HG03039 (cell line): ENCODE data around the gene METTL24.

Experiments used
- ATAC-seq: cut with Tn5 transposase; IDR thresholded peaks from one replicate; pipeline ENCODE4 v1.9.1; 2021; ENCODE audit warnings: mild to moderate bottlenecking, moderate library complexity; ENCODE audit not compliant: unreplicated experiment

The METTL24 gene

DNA sequence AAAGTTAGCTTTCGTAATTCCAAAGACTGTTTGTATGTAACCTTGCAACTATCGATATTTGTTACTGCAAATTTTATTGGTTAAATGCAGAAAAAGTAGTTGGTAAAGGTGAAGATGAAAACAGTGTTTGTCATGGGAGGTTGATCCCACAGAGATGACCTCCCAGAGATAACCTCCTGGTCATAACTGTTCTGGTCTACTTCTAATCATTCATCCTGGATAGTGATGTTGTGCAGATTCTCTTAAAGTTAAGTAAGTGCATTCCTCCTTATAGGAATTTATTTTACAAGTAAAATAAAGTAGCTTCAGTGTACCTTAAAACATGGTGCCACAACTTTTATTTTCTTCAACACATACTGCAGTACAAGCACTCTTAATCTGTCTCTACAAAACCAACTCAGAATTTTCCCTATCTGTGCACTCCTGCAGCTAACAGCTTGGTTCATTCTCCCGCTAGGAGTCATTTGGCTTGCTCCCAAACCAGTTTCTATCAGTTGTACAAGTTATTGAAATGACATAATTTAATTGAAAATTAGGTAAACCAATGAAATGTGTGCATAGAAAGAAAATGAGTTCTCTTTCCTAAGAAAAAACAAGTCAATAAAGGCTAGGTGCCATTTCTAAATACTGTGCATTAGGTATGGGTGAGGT, 19.2 kb downstream of the METTL24 start:
- ATAC-seq, result no peak

DNA sequence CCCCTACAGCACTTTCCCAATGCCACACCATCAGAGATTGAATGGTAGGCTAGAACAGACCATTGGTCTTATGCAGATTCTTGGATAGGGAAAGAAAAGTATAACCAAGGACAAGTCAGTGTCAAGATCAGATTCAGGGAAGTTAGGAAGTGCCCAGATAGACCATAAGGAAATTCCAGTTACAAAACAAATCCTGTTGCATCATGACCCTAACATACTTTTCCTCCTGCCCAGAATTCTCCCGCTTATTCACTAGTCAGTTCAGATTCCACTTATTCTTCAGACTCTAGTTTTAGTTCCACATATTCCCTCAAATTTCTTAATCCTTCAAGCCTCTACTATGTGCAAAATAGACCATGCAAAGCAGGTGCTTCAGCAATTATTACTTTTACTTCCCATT, 20.7 kb downstream of the METTL24 start:
- no peak for ATAC-seq

DNA sequence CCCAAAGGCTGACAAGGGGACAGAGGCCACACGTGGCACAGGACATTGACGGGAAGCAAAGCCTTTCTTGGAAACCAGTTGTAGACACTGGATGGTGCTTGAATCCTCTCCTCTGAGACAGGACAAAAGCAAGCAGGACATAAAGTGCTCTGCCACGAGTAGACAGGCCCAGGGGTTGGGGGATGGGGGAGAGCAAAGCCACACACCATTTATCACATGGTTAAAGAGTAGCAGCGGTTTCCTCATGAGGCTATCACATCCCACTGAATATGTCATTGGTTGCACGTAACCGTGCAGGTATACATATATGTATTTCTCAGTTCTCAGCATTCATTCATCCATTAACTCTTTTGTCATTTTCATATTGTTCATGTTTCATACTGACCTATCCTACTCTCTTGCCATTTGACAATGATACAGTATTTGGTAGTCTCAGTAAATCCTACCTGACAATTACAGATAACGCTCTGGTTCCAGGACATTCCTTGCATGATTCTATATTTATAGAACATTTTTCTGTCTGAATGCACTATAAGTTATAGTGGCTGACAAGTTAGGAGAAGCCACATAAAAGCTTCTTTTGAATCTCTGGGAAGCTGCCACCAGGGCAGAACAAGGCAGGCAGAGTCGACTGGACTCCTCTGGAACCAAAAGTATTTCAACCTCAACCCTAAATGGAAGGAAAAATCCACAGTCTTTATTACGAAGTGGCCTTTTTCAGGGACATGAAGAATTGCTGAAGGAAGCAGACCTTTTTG, 23.5 kb downstream of the METTL24 start:
- ATAC-seq, result no peak

DNA sequence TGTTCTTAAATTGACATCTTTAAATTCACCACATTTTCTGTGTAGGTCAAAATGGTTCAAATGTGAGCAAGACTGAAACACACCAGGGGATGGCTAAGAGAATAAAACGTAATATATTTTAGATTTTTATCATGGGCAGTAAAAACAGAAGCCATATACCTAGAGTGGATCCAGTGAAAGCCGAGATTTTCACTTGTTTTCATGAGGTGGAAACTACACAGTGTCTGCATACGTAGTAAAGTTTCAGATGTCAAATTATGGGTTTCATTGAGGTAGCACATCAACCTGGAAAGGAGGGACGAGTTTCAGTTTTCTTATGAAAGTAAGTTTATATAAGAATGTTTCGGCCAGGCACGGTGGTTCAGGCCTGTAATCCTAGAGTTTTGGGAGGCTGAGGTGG, 25.9 kb downstream of the METTL24 start:
- no peak for ATAC-seq

DNA sequence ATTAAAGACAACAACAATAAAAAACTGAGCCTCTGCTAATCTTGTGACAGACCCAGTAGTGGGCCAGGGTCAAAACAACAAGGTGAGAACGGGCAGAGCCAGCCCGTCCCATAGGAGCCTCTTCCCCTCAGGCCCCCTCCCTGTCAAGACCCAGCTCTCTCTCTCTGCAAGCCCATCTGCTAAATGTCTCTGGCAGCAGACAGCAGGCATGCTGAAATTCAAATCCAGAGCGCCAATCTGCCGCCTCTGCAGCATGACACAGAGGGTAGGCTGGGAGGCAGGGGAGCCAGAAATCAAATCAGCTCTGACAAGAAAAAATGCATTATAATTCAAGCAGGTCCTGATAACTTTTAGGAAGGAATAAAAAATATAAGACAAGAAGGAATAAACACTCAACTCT, 26.3 kb downstream of the METTL24 start:
- ATAC-seq, result no peak

DNA sequence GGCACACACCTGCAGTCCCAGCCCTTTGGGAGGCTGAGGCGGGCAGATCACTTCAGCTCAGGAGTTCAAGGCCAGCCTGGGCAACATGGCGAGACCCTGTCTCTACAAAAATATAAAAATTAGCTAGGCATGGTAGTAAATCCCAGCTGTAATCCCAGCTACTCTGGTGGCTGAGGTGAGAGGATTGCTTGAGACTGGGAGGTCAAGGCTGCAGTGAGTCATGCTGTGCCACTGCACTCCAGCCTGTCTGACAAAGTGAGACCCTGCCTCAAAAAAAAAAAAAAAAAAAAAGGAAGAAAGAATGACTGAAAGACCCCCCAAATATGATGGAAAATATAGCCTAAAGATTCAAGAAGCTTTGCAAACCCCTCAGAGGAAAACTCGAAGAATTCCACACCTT, 26.8 kb downstream of the METTL24 start:
- no peak for ATAC-seq

DNA sequence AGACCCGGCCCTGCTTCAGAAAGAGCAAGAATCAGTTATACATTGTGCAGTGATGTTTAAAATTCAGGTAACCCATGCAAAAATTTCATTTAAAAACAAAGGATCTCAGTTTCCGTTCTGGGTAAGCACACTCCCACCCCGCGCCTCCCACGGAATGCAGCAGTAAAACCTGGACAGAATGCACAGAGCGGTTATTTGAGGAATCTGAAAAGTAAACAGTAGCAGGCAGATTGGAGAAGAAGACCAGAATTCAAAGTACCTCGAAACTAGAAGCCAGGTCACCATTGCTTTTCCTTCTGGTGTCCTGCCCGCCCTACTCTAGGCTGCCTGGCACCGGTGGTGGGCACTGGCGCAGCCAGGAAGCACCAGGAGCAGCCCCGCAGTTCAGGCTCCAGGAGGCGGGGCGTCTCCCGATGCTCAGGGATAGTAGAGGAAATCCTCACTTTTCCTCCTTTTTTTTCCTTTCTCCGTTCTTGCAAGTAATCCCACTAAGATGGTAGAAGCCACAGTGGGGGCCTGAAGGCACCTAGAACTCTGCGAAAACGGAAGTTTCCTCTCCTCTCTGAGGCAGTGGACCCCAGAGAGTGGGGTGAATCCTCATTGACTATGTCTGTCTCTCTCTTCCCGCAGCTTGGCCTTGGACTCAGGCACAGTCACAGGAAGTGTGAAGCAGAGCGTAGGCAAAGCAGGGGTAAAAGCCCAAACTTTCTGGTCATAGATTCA, 28.3 kb downstream of the METTL24 start:
- ATAC-seq, result no peak

DNA sequence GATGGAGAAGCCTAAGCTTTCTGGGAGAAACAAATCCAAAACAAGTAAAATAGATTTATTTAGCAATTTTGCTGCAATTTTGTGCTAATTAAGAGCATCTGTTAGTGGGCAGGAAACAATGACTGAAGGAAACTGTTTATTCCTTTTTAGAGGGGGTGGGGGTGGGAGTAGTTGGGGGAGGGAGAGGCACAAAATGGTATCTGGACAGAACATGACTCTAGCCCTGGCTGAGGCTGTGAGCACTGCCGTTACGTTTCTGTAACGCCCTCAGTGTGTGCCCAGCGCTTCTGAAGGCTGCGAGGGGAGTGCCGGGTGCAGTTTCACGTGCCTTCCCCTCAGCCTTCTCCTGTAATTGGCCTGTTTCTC, 28.8 kb downstream of the METTL24 start:
- no peak for ATAC-seq

DNA sequence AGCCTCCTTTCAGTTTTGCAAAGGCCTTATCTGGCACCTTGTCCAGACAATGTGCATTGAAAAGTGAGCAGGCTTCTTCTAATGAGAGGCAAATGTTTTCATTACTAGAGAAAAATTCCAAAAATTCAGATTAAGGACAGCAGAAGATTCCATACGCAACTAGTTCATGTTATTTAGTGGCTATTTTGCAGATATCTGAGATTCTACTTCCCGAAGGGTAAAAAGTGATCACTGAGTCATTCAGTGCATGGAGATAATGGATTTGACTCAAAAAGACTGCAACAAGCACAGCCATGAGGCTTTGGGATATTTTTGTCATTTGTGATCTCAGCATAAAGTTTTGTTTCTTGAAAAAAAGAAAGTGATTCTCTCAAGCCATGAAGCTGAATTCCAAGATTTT, 29.9 kb downstream of the METTL24 start:
- ATAC-seq, result no peak

DNA sequence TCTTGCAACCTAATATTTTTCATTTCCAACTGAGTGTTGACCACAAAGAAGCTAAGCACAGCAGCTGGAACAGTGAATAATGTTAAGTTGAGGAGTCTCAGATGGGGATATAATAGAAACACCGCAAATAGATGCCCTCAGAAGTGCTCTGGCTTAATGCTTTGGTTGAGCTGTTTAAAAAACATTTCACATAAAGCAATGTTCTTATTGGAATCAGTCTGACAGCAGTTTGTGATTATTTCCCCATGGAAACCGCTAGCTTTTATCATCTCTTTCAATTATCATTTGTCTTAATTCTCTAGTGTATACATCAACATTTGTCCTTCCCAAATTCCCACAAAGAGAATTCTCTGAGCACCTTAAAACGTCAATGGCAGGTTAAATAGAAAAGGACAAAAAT, 30.8 kb downstream of the METTL24 start:
- ATAC-seq, result no peak

DNA sequence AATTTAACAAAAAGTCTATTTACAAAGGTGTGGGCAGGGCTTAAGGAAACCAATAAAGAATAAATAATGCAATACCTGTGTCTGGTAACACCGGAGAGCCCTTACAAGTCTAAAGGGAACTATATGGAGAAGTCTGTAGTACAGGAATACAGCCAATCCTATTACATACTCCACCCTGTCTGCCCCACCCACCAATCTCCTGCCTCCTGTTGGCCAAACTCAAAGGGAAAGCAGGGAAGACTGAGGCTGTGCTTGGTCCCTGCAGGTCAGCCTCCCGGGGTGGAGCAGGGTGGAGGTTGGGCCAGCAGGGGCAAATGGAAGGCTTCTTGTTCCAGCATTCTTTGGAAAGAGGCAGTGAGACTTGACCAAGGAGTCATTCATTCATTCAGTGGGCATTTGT, 31.5 kb downstream of the METTL24 start:
- ATAC-seq, result no peak

DNA sequence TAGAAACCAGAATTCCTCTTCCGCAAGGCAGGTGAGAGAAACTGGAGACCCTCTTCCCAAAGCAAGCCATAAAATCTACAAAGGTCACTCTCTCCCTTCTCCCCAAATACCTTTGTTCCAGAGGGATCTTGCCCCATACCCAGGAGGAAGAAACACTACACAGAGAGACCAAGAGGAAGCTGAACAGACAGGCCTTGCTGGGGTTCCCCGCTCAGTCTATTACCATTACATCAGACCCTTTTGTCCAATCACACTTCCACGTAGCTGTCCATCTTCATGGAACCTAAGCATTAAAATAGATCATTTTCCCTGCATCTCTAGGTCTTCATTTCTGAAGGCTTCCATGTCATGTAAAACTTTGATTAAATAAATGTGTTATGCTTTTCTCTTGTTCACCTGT, 32.1 kb downstream of the METTL24 start:
- ATAC-seq, result no peak

DNA sequence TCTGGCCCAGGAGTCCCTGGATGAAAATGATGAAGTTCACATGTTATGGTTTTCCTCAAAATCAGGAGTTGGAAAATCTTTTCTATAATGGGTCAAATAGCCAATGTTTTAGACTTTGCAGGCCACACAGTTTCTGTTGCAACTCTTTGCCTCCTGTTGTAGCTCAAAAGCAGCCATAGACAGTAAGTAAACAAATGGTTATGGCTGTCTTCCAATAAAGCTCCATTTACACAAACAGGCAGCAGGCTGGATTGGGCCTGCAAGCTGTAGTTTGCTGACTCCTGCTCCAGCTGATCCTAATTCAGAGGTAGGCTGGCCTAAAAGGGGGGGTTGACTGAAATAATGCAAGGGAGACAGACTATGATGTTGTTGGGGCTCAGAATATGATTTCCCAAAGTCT, 33.0 kb downstream of the METTL24 start:
- ATAC-seq, result no peak

DNA sequence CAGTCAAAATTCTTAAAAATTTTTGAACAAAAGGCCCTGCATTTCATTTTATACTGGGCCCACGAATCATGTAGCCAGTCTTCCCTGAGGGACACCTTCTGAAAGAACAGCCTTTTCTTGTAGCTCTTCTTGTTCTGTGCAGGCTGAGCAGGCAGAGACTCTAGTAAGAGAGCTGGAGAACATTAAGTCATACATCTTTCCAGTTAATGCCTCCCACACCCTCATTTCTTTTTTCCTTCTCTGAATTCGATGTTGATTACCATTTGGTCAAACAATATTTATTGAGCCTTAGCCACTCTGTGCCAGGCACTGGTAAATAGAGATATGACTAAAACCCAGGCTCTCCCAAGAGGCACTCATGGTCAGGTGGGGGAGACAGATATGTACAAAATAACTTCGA, 33.6 kb downstream of the METTL24 start:
- ATAC-seq, result no peak

DNA sequence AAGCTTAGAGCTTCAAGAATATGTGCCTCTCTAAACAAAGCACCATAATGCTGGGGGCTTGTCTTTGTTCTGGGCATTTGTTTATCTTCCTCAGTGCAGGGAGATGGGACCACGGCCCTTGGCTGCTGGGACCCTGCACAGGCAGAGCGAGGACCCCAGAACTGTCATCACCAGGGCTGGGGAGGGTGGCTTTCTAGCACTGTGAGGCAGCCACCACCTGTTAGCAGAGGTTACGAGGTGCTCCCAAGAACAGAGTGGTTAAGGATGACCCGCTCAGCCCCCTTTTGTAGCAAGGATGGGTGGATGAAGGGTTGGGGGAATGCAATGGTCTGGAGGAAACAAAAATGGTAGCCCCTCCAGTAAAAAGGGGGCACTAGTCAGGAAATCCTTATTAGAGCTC, 34.9 kb downstream of the METTL24 start:
- no peak for ATAC-seq

DNA sequence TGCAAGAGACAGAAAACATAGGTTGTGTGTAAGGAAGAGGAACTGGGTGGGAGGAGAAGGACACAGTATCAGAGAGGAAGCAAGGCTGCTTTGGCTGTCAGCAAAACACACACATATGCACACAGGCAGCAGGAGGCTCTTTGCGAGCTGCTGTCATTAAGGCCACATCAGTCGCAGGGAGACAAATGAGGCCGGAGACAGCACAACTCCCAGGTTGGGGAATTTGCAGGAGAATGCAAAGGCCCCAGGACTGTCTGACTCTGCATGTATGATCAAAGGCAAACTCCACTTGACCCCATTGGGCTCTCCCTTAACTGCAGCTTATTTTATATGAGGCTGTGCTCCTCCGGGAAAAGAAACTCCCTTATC, 35.3 kb downstream of the METTL24 start:
- no peak for ATAC-seq

DNA sequence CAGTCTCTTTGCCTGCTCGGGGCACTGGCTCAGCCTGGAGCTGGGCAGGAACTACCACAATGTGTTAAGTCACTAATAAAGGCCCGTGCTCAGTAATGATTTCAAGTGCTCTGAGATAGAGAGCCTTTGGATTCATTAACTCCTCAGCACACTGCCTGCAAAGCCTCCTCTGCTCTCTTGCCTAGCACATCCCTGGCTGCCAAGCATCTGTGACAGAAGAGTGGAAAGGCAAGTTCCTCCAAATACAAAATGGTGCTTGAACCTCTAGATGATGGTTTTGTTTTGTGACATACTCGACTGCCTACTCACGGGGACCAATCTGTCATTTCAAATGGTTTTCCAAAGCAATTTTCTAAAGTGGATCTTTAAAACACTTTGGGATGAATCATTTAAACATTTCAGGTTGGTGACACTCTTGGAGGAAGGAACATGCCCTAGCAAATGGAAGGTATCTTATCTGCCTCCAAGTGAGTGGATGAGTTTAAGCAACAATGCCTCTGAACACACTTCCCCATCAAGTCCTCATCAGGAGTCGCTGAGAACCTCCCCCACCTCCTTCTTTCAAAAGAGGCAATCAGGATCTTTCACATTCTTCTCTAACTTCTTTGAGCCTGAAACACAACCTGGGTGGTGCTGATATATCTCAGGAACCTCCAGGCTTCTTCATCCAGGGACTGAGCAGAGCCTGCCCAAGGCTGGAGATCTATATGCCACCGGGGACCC, 35.8 kb downstream of the METTL24 start:
- no peak for ATAC-seq

DNA sequence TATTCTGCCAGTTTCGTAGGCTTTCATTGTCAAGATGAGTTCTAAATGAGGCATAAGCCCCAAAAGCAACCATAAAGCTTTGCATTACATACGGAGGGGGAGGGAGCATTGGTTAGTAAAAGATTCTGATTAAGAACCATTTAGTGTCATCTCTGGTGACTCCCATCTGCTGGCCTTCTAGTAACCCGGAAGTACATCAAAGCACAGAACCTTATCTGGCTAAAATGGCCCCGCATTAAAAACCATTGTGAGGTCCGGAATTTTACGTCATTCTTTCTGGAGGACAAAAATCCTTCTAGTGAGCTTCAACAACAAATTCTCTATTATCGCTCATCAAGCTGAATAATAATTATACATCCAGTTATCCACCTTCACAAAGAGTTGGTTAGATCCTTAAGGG, 37.8 kb downstream of the METTL24 start:
- ATAC-seq, result no peak

DNA sequence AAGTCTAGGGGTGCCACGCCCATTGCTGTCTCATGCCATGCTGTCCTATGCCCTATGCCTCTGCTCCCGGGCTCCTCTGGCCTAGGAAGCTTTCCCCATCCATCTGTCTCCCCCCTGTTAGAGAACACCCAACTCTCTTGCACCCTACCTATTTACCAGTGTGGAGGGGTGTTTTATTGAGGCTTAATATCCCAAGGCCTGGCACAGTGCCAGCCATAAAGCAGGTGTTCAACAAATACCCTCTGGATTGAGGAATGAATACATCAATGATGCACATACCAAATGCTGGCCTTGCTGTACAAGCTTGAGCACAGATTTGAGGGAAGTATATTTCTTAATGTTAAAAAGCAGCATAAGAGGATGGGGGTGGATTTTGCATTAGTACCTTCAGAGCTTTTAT, 38.3 kb downstream of the METTL24 start:
- ATAC-seq, result no peak

DNA sequence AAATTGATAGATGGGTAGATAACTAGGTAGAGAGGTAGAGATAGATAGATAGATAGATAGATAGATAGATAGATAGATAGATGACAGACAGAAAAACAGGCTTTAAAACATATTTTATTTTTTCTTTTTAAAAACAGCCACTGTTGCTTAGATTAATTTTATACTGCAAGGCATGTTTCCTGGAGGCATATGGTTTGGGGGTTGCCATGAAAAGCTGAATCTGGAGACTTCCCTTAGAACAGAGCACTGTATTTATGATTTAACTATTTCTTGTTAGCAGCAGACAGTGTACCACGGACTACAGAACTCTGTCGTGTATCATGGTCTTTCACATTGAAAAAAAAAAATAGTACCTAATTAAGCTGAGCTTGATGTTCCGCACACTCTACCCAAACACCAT, 38.8 kb downstream of the METTL24 start:
- ATAC-seq, result no peak

DNA sequence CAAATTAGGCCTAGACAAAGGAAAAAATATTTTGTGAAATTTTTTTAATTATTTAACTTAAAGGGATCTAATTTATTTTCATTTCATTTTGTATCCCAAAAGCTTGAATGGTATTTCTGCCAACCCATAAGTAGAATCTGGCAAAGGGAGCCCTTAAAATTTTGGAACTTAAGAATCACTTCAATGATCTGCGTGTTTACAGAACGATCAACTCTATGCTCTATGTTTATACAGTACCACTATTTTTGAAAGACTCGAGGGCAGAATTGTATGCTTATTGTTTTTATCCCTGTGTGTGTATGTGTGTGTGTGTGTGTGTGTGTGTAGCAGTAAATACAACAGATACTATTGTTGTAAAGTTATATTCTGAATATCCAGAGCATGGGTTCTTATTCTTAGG, 39.2 kb downstream of the METTL24 start:
- no peak for ATAC-seq

DNA sequence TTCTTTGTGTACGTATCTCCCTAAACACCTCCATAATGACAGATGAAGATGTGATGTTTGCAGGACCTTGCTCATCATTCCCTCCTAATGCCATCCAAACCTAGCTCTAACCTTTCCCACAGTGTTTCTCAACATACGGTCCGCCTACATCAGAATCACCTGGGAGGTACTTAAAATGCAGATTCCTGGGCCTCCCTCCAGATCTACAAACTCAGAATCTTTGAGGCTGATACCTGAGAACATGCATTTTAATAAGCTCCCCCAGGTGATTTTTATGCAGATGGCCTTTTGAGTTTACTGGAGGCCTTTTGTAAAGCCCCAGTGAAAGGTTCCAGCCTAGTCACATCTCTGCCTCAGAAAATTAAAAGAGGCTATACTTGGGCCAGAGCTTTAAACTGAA, 40.5 kb downstream of the METTL24 start:
- no peak for ATAC-seq
